Vagina (tissue), 2 donors: ENCODE data around the gene NDOR1.

Experiments used
- CTCF ChIP-seq, 3 experiments: fragments of 450-650 bp in 2 of 3; fragments of 200-600 bp in 1 of 3; sonication (generic) in 1 of 3; IDR thresholded peaks; one replicate each; pipeline ENCODE4 v1.5.1; 2017 to 2019; ENCODE audit warnings: antibody characterized with exemption in 3 of 3, mild to moderate bottlenecking in 2 of 3, moderate library complexity in 2 of 3
- POLR2A ChIP-seq, 2 donors: fragments of 450-650 bp; IDR thresholded peaks; one replicate each; pipeline ENCODE4 v1.6.1; 2017; ENCODE audit warnings: antibody characterized with exemption in 2 of 2, mild to moderate bottlenecking in 2 of 2, moderate library complexity in 2 of 2
- POLR2AphosphoS5 ChIP-seq, 2 donors: sonication (generic); formaldehyde crosslinking; IDR thresholded peaks; one replicate each; pipeline ENCODE4 v1.9.0; 2017; ENCODE audit warnings: antibody characterized with exemption in 2 of 2, mild to moderate bottlenecking in 2 of 2, low read depth in 1 of 2; ENCODE audit not compliant: insufficient read depth in 1 of 2

DNA sequence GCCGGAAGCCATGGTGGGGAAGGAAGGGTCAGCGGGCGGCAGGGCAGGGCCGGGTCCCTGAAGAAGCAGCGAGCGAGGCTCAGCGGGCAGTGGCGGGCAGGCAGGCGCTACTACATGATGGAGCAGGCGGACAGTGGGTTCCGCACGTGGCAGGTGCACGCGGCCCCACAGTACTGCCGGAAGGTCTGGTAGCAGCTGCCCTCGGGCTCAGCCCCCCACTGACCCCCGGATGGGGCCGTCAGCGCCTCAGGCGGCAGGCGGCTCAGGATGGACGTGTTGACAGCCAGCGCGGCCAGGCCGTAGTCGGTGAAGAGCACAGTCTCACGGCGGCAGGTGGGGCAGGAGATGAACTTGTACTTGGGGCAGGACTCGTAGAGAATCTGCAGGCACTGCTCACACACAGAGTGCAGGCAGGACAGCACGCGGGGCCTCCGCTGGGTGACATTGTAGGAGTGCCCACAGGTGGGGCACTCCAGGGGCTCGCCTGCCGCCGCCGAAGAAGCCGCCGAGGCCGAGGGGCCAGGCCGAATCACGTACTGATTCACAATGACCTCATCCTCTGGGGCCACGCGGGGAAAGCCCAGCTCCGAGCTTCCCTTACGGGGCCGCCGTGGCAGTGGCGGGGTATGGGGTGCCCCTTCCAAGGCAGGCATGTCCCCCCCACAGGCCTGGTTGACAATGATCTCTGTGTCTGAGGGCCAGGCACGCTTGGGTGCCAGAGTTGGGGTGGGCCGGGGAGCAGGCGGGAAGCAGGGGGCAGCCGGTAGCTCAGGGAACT, 15.0 kb downstream of the NDOR1 start:
- TF ChIP-seq CTCF (IDR thresholded peaks at IDR 0.05), result no peak
- no peak for TF ChIP-seq POLR2A (IDR thresholded peaks at IDR 0.05)
- TF ChIP-seq POLR2AphosphoS5 (IDR thresholded peaks at IDR 0.05; ENCODE audit: insufficient read depth in 1 of 2, low read depth in 1 of 2), result no peak
